Embryonic facial prominence (tissue), 1 donor: ENCODE results near the gene TTLL3.

ENCODE experiments used
- DNase-seq: peaks from one replicate; pipeline ENCODE4 v3.0.0-alpha.2; 2016; ENCODE audit errors: extremely low spot score

Gene TTLL3

GRCh38 chr3:9806688-9807589 is 3.1 kb upstream of the TTLL3 start:
- no peak for DNase-seq

DNA sequence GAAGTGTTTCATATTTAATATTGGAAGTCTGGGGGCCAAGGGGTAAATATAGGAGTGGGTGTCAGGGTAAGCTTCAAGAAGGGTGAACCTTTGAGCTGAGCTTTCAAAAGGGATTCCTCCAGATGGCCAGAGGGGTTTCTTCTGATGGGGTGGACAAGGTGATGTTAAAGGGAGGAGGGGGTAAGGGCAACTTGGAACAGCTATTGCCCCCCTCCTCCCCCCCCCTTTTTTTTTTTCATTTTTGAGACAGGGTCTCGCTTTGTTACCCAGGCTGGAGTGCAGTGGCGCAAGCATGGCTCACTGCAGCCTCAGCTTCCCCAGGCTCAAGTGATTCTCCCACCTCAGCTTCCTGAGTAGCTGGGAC is 2.1 kb upstream of the TTLL3 start:
- DNase-seq = no peak

DNA sequence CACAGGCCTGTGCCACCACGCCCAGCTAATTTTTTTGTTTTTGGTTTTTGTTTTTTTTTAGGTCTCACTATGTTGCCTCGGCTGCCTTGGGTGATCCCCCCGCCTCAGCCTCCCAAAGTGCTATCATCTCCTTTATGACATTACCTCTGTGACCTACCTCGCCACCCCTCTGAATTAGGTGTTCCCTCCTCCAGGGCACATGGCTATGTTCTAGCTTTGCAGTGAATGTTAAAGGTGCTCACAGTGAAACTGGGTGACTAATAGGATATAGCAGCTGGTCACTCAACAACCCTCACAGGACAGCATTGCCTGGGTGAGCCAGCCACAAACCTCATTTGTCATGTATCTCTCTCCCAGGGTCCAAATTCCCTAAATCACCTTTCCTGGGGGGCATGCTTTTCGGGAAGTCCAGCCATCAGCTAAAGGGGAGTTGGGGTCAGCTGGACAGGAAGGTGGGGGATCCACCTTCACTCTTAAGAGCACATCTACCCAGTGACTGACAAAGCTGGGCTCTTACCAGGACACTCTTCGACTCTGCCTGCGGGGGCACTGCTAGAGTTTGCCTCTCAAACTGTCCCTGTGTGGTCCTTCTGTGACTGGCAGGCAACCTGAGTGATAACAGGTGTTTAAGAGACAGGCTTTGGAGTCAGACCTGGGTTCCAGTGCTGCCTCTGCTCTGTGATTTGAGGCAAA is 1.6 kb upstream of the TTLL3 start:
- DNase-seq = no peak

DNA sequence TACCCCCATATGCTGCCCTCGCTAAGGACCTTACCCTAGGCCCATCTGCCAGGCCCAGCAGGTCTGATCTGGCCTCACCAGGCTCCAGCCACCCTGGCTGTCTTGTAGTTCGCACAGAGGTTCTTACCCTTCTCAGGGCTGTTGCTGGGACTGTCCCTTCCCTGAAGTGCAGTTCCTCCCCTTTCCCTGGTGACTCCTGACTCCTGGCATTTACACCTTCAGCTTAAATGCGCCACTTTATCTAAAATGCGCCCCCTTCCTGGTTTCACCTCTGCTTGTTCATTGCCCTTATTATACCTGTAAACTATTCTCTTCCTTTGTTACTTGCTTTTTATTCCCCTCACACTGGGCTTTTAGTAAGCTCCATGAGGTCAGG is 835 bp upstream of the TTLL3 start:
- no peak for DNase-seq

GRCh38 chr3:9810433-9810770 is 340 bp downstream of the TTLL3 start:
- DNase-seq = no peak

DNA sequence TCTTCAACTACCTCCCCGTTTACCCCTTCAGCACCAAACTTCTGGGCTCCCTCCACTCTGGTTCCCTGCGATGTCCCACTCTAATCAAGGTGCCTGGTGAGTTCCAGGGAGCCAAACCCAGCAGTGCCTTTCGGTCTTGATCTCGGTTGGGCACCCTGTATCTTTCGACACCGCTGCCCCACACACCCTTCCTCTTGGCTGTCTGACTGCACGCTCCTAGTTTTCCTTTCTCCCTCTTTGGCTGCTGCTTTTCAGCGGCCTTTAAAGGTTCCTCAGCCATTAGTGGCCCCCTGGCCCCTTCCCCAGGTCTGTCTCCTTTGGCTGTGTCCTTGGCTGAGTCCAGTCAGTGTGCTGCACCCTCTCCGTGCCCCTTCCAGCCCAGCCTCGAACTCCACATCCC is 784 bp downstream of the TTLL3 start:
- DNase-seq = no peak

- no peak for DNase-seq
Observed at GRCh38 chr3:9812870-9813483, 2.9 kb downstream of the TTLL3 start.

GRCh38 chr3:9815986-9816385 is 5.9 kb downstream of the TTLL3 start:
- no peak for DNase-seq

DNA sequence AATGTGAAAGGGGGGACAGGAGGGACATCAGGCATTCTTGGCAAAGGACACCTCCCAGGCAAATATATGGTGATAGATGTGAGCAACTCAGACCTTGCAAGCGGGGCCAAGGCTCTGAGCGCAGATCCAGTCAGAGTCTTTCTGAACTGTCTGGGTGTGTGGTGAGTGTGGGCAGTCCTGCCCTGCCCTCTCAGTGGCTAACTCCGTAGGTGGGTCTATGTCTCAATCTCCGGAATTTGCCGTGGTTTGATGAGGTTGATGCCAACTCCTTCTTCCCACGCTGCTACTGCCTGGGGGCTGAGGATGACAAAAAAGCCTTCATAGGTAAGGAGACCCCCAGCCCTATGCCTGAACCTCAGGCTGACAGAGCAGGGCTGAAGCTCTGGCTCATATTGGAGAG is 7.4 kb downstream of the TTLL3 start:
- no peak for DNase-seq

GRCh38 chr3:9818666-9819335 is 8.7 kb downstream of the TTLL3 start:
- DNase-seq = no peak

DNA sequence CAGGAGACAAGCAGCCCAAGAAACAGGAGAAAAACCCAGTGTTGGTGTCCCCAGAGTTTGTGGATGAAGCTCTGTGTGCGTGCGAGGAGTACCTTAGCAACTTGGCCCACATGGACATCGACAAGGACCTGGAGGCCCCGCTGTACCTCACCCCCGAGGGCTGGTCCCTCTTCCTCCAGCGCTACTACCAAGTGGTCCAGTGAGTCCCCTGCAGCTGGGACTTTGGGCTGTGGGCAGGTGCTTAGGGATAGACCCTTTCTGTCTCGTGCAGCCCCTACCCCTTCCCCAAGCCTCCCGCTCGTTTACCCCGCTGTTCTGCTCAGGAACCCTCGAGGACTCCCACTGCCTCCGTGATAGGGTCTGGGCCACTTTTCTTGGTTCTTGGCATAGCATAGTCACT is 10.5 kb downstream of the TTLL3 start:
- no peak for DNase-seq

GRCh38 chr3:9820946-9821345 is 10.9 kb downstream of the TTLL3 start:
- DNase-seq = no peak

DNA sequence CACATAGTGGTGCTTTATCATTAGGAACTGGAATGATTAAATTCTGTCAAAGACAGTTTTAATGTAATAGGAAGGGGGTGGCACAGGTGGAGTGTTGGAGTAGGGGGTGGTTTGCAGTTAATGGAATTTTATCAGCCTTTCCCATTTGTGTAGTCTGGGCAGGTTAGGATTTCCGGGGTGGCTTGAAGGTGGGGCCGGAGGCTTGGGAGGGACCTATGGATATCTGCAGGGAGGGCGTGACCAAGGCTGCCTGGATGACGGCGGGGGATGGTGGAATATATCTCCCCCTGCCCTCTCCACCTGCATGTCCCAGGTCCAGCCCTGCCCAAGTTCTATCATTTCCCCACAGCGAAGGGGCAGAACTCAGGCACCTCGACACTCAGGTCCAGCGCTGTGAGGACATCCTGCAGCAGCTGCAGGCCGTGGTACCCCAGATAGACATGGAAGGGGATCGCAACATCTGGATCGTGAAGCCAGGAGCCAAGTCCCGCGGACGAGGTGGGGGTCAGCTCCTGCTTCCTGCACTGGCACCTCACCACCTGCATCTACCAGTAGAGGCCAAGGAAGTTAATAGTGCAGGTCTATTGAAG is 15.5 kb downstream of the TTLL3 start:
- no peak for DNase-seq

DNA sequence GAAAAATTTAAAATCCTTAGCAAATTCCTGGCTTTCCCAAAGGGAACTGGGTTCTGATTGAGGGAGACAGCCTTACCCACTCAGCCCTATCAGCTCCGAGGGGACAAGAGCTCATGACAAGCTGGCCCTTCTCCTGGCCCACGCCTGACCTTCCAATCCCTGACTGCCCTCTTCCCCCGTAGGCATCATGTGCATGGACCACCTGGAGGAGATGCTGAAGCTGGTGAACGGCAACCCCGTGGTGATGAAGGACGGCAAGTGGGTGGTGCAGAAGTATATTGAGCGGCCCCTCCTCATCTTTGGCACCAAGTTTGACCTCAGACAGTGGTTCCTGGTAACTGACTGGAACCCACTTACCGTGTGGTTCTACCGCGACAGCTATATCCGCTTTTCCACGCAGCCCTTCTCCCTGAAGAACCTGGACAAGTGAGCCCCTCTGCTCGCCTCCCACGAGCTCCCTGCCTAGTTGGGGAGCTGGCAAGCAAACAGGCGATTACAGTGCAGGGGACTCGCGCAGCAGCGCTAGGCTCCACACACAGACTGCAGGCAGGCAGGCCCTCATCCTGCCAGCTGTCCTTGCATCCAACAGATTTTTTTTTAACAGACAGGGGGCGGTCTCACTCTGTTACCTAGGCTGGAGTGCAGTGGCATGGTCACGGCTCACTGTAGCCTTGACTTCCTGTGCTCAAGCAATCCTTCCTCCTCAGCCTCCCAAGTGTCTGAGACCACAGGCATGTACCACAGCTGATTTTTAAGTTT is 16.9 kb downstream of the TTLL3 start:
- no peak for DNase-seq

DNA sequence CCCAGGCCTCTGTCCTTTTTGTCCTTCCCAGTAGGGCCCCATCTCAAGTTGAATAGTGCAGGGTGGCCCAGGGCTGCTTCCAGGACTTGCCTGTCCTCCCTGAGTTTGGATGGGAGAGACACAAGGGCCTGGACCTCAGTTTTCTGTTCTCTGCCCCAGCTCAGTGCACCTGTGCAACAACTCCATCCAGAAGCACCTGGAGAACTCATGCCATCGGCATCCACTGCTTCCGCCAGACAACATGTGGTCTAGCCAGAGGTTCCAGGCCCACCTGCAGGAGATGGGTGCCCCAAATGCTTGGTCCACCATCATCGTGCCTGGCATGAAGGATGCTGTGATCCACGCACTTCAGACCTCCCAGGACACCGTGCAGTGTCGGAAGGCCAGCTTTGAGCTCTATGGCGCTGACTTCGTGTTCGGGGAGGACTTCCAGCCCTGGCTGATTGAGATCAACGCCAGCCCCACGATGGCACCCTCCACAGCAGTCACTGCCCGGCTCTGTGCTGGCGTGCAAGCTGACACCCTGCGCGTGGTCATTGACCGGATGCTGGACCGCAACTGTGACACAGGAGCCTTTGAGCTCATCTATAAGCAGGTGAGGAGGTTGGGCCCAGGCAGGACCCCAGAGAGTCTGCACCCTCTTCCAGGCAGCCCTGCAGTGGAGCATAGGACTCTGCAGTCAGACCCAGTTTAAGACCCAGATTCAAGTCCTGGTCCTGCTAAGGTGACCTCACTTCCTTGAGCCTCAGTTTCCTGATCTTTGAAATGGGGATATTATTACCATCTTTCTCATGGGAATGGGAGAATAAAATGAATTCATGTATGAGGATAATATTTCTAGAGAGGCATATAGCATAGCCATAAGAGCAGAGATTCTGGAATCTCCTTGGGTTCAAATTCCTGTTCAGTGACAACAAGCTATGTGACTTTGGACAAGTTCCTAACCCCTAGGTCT is 19.0 kb downstream of the TTLL3 start:
- no peak for DNase-seq

GRCh38 chr3:9831253-9831652 is 21.2 kb downstream of the TTLL3 start:
- DNase-seq = no peak

- no peak for DNase-seq
Observed at GRCh38 chr3:9833078-9833477, 23.0 kb downstream of the TTLL3 start.

DNA sequence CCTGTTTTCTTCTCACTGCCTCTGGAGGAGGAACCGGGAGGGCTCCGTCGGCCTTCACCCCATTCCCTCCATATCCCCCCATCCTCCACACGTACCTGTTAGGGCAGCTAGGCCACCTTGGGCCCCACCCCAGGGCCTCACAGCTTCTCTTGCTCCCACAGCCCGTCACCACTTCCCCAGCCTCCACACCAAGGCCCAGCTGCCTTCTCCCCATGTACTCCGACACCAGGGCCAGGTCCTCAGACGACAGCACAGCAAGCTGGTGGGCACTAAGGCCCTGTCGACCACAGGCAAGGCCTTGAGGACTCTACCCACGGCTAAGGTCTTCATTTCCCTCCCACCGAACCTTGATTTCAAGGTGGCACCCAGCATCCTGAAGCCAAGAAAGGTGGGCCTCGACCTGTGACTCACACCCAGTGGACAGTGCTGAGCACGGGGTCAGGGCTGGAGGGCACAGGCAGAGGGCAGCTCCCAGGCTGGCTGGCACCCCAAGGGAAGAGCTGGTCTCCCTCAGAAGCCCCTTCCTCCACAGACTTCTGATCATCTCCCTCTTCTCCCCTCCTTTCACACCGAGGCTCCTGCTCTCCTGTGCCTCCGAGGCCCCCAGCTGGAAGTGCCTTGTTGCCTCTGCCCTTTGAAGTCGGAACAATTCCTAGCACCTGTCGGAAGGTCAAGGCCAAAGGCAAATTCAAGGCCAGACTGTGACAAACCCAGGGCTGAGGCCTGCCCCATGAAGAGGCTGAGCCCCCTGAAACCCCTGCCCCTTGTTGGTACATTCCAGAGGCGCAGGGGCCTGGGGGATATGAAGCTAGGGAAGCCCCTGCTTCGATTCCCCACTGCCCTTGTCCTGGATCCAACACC is 24.7 kb downstream of the TTLL3 start:
- DNase-seq = no peak
